ENCODE data around the gene COPS7A. TPM values are rescaled to one million over a fixed set of nuclear protein-coding genes. Genes with fewer than 3 reads are reported as not detected.
"Not testable (repeated sequence)": the region's sequence is repeated elsewhere in the genome, so short reads cannot be mapped to it uniquely, and the experiment has no call there.

COPS7A gene
- total and polyA plus RNA-seq, 9 of the 15 experiments (the other 6 are each of a cell fraction or from before 2014, with no cell fraction given), result 12.7 to 36.0 (median 24.3) TPM

DNA sequence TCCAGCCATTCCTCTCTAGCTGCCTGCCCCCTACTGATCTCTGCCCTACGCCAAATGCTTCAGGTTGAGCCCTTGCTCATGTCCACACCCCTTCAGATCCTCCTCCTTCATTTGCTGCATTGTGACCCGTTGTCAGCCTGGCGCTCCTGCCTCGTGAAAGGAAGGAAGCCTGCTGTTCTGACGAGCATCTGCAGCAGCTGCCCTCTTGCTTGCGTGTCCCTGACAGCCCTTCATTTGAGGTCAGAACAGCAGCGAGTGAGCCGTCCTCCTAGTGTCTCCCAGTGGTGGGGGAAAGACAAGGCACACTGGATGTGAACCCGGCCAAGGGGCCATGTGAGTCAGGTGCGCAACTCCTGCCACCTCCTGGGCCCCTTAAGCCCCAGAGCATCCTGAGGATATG, 20.2 kb upstream of the COPS7A start:
- H3K79me2 ChIP-seq (ENCODE audit: control insufficient read depth, insufficient read depth, low read length), result no peaks in the 10 kb centered on the region
- in situ Hi-C loops (cut with MboI) (no loop called here), intact Hi-C loops (cut with micrococcal nuclease) (no loop called here)
- CTCF ChIA-PET (ENCODE audit: low intra/inter-chr PET ratio), result no interaction called here
- no TSS peak for BruUV-seq (replicated peaks)
- H3K9me3 ChIP-seq (replicated peaks; ENCODE audit: control insufficient read depth, insufficient read depth, low read depth, low read length), result no peaks in the 10 kb centered on the region
- H4K20me1 ChIP-seq (replicated peaks; ENCODE audit: control insufficient read depth, insufficient read depth, low read length), result no peaks in the 10 kb centered on the region
- peaks cover 5 to 21% of the 10 kb centered on the region in 2 experiments; a peak in 4 of 5 replicates for H3K4me1 ChIP-seq (replicated peaks in 1 of 2; ENCODE audit: control insufficient read depth in 2 of 2, insufficient read depth in 2 of 2, low read length in 2 of 2)
- TF ChIP-seq, protein P1, sequence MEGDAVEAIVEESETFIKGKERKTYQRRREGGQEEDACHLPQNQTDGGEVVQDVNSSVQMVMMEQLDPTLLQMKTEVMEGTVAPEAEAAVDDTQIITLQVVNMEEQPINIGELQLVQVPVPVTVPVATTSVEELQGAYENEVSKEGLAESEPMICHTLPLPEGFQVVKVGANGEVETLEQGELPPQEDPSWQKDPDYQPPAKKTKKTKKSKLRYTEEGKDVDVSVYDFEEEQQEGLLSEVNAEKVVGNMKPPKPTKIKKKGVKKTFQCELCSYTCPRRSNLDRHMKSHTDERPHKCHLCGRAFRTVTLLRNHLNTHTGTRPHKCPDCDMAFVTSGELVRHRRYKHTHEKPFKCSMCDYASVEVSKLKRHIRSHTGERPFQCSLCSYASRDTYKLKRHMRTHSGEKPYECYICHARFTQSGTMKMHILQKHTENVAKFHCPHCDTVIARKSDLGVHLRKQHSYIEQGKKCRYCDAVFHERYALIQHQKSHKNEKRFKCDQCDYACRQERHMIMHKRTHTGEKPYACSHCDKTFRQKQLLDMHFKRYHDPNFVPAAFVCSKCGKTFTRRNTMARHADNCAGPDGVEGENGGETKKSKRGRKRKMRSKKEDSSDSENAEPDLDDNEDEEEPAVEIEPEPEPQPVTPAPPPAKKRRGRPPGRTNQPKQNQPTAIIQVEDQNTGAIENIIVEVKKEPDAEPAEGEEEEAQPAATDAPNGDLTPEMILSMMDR (IDR thresholded peaks at IDR 0.05 in 2 of 3, conservative IDR thresholded peaks at IDR 0.05 in 1 of 3; ENCODE audit: insufficient read depth in 2 of 3, low read depth in 1 of 3, low read length in 3 of 3), result peak in 2 of 3 experiments; percentile 14 to 41; a peak in 3 of 6 replicates
- no peak for TF ChIP-seq KLF6 (CRISPR knock-in tag; IDR thresholded peaks at IDR 0.05; ENCODE audit: borderline replicate concordance)
- TF ChIP-seq CTBP1 (IDR thresholded peaks at IDR 0.05; ENCODE audit: borderline replicate concordance), result peak; percentile 57; the same call in 1 of the 2 replicates
- TF ChIP-seq, protein P2, sequence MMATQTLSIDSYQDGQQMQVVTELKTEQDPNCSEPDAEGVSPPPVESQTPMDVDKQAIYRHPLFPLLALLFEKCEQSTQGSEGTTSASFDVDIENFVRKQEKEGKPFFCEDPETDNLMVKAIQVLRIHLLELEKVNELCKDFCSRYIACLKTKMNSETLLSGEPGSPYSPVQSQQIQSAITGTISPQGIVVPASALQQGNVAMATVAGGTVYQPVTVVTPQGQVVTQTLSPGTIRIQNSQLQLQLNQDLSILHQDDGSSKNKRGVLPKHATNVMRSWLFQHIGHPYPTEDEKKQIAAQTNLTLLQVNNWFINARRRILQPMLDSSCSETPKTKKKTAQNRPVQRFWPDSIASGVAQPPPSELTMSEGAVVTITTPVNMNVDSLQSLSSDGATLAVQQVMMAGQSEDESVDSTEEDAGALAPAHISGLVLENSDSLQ (IDR thresholded peaks at IDR 0.05), result peak; percentile 24; the same call in 1 of the 2 replicates
- TF ChIP-seq, protein P3, sequence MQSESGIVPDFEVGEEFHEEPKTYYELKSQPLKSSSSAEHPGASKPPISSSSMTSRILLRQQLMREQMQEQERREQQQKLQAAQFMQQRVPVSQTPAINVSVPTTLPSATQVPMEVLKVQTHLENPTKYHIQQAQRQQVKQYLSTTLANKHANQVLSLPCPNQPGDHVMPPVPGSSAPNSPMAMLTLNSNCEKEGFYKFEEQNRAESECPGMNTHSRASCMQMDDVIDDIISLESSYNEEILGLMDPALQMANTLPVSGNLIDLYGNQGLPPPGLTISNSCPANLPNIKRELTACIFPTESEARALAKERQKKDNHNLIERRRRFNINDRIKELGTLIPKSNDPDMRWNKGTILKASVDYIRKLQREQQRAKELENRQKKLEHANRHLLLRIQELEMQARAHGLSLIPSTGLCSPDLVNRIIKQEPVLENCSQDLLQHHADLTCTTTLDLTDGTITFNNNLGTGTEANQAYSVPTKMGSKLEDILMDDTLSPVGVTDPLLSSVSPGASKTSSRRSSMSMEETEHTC (IDR thresholded peaks at IDR 0.05), result no peak
- no peak for TF ChIP-seq ARHGAP35 (IDR thresholded peaks at IDR 0.05; ENCODE audit: partially characterized antibody)
- peak in 1 of 2 experiments; percentile 45; a peak in 2 of 4 replicates for TF ChIP-seq NRF1 (conservative IDR thresholded peaks at IDR 0.05 in 1 of 2, IDR thresholded peaks at IDR 0.05 in 1 of 2)
- 0 out of 2 replicates have a peak, but pooled peaks have one; percentile 7 for TF ChIP-seq BHLHE40 (IDR thresholded peaks at IDR 0.05; ENCODE audit: low read length)
- no peak for TF ChIP-seq SRSF9 (IDR thresholded peaks at IDR 0.05; ENCODE audit: borderline replicate concordance, low read depth, low read length)
- TF ChIP-seq, protein P4, sequence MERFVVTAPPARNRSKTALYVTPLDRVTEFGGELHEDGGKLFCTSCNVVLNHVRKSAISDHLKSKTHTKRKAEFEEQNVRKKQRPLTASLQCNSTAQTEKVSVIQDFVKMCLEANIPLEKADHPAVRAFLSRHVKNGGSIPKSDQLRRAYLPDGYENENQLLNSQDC (CRISPR knock-in tag; IDR thresholded peaks at IDR 0.05), result no peak
- H3K27me3 ChIP-seq (ENCODE audit: control insufficient read depth in 2 of 2, insufficient read depth in 2 of 2, low read length in 2 of 2), result peaks cover 11 to 27% of the 10 kb centered on the region in 2 experiments; a peak in 4 of 5 replicates
- H3K27ac ChIP-seq (ENCODE audit: extremely low read depth, low read depth, low read length), result no peak overlapping the region
- peak; percentile 80 for ATAC-seq
- DNase-seq (ENCODE audit: extremely low read depth in 1 of 4, low spot score in 3 of 4), result peak; percentile 19 to 44 (median 26)
- H3K4me3 ChIP-seq, result no peak overlapping the region
- H3K9ac ChIP-seq (ENCODE audit: insufficient read depth in 1 of 2, low read depth in 2 of 2, low read length in 2 of 2), result peak overlapping the region in 1 of 2 experiments; percentile 81; a peak in 2 of 4 replicates
- no peaks in the 10 kb centered on the region for H3K36me3 ChIP-seq (ENCODE audit: control insufficient read depth, insufficient read depth, low read length)
- H2AFZ ChIP-seq (ENCODE audit: low read depth, low read length), result peak overlapping the region; percentile 74
- 6% methylated on average over 10 of the region's 10 CpGs for WGBS (ENCODE audit: insufficient coverage, low coverage, missing lambda C conversion rate)
- H3K9me1 ChIP-seq (ENCODE audit: control insufficient read depth, insufficient read depth, low read length), result no peaks in the 10 kb centered on the region
- POLR2A ChIA-PET, result interaction anchor here (1.3 kb wide), 1 partner anchor 14 kb away, joined by 3 read pairs; the partner anchor contains the start of gene ZNF384
- FAIRE-seq, result peak; percentile 71
- peak overlapping the region; percentile 63 for H3K4me2 ChIP-seq (ENCODE audit: insufficient read depth, low read length)

DNA sequence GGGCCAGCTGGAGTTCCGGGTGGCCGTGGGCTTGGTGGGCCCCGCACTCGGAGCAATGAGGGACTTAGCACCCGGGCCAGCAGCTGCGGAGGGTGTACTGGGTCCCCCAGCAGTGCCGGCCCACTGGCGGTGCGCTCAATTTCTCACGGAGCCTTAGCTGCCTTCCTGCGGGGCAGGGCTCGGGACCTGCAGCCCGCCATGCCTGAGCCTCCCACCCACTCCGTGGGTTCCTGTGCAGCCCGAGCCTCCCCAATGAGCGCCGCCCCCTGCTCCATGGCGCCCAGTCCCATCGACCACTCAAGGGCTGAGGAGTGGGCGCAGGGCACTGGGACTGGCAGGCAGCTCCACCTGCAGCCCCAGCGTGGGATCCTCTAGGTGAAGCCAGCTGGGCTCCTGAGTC, 15.5 kb upstream of the COPS7A start:
- H3K9me1 ChIP-seq (ENCODE audit: control insufficient read depth, insufficient read depth, low read length); H3K9me3 ChIP-seq (replicated peaks; ENCODE audit: control insufficient read depth, insufficient read depth, low read depth, low read length); H3K9ac ChIP-seq (ENCODE audit: insufficient read depth in 1 of 2, low read depth in 2 of 2, low read length in 2 of 2); FAIRE-seq; H2AFZ ChIP-seq (ENCODE audit: low read depth, low read length); H3K4me2 ChIP-seq (ENCODE audit: insufficient read depth, low read length); intact Hi-C loops (cut with micrococcal nuclease); H3K79me2 ChIP-seq (ENCODE audit: control insufficient read depth, insufficient read depth, low read length); H3K27ac ChIP-seq (ENCODE audit: extremely low read depth, low read depth, low read length); ATAC-seq; H3K4me1 ChIP-seq (replicated peaks in 1 of 2; ENCODE audit: control insufficient read depth in 2 of 2, insufficient read depth in 2 of 2, low read length in 2 of 2); H3K36me3 ChIP-seq (ENCODE audit: control insufficient read depth, insufficient read depth, low read length); CTCF ChIA-PET (ENCODE audit: low intra/inter-chr PET ratio); H4K20me1 ChIP-seq (replicated peaks; ENCODE audit: control insufficient read depth, insufficient read depth, low read length); DNase-seq (ENCODE audit: extremely low read depth in 1 of 4, low spot score in 3 of 4); in situ Hi-C loops (cut with MboI); H3K27me3 ChIP-seq (ENCODE audit: control insufficient read depth in 2 of 2, insufficient read depth in 2 of 2, low read length in 2 of 2); H3K4me3 ChIP-seq; BruUV-seq (replicated peaks): not testable (repeated sequence)
- POLR2A ChIA-PET, result interaction anchor here (0.6 to 0.9 kb wide), 2 partner anchors 45 to 112 kb away, joined by 3 read pairs; partner anchors contain the start of gene MLF2
- WGBS (ENCODE audit: insufficient coverage, low coverage, missing lambda C conversion rate), result 89% methylated on average over 13 of the region's 21 CpGs

All from K562 (cell line).